Activated CD8-positive, alpha-beta T cell treated with anti-CD3 and anti-CD28 coated beads for 36 hours (primary cell): ENCODE measurements around the gene FAF2. TPM values are rescaled to one million over a fixed set of nuclear protein-coding genes. Genes with fewer than 3 reads are reported as not detected.
"Not testable (repeated sequence)": the region's sequence is repeated elsewhere in the genome, so short reads cannot be mapped to it uniquely, and the experiment has no call there.

Source experiments
- ATAC-seq: fragments of 200-7000 bp; cut with Tn5 transposase; one replicate; pipeline ENCODE4 v1.10.0; 2021; ENCODE audit warnings: mild to moderate bottlenecking, moderate library complexity
- CTCF ChIA-PET: fragments of 350-600 bp; sonication (Branson Sonifier 250); formaldehyde crosslinking; loops from one replicate; lab custom pipeline; 2021; ENCODE audit warnings: antibody characterized with exemption; lab: Charles Lee
- POLR2A ChIA-PET: fragments of 350-600 bp; sonication (Branson Sonifier 250); formaldehyde crosslinking; loops from one replicate; lab custom pipeline; 2021; ENCODE audit warnings: antibody characterized with exemption; lab: Charles Lee
- DNase-seq: peaks from one replicate; pipeline ENCODE4 v3.0.0-alpha.2; 2020
- H3K27ac Mint-ChIP-seq: one replicate; pipeline ENCODE4 v1.8.0; 2021; ENCODE audit warnings: mild to moderate bottlenecking, mixed read lengths
- H3K27me3 Mint-ChIP-seq: one replicate; pipeline ENCODE4 v1.8.0; 2021; ENCODE audit warnings: mixed read lengths
- H3K36me3 Mint-ChIP-seq: one replicate; pipeline ENCODE4 v1.8.0; 2021; ENCODE audit warnings: low read depth, mixed read lengths
- H3K4me1 Mint-ChIP-seq: one replicate; pipeline ENCODE4 v1.8.0; 2021; ENCODE audit warnings: low read depth, mixed read lengths
- H3K4me3 Mint-ChIP-seq: one replicate; pipeline ENCODE4 v1.8.0; 2021; ENCODE audit warnings: mild to moderate bottlenecking, moderate library complexity, mixed read lengths
- H3K9me3 Mint-ChIP-seq: one replicate; pipeline ENCODE4 v1.8.0; 2021; ENCODE audit warnings: mixed read lengths
- CTCF ChIP-seq: fragments of 200-600 bp; IDR thresholded peaks from one replicate; pipeline ENCODE4 v1.8.0; 2022; ENCODE audit warnings: antibody characterized with exemption, mild to moderate bottlenecking
- intact Hi-C: fragments of 100-400 bp; cut with micrococcal nuclease; formaldehyde crosslinking; loops from one replicate; pipeline ENCODE4 v1.10.0; 2022
- total RNA-seq, 2 experiments: library from RNA; stranded (reverse); gene quantifications; one replicate each; pipeline ENCODE4 v1.2.3, GENCODE V29; 2021

The FAF2 gene
- total RNA-seq, 2 experiments from 2014 or later = 32.6 to 33.0 TPM

- H3K4me1 Mint-ChIP-seq = peaks cover 5% of the 10 kb centered on the region
- no peaks in the 10 kb centered on the region for H3K9me3 Mint-ChIP-seq
- TF ChIP-seq CTCF = no peak
- no peaks in the 10 kb centered on the region for H3K27me3 Mint-ChIP-seq
- peaks cover 7% of the 10 kb centered on the region for H3K36me3 Mint-ChIP-seq
- DNase-seq = no peak
- intact Hi-C loops = no loop called here
- POLR2A ChIA-PET = interaction anchor here (1.2 to 2.0 kb wide), 2 partner anchors 9 kb away, joined by 4 to 6 read pairs; no protein-coding TSS in a partner anchor
- ATAC-seq = no peak
- CTCF ChIA-PET = interaction anchor here (1.6 kb wide), 1 partner anchor 10 kb away, joined by 8 read pairs; the partner anchor contains the start of gene CLTB
- H3K4me3 Mint-ChIP-seq = no peak overlapping the region
- no peak overlapping the region for H3K27ac Mint-ChIP-seq
These were observed 41.6 kb upstream of the FAF2 start for GRCh38 chr5:176406436-176407052.

- ChIA-PET CTCF (interaction anchor here (1.0 to 1.6 kb wide), 2 partner anchors 9 to 40 kb away, joined by 3 to 8 read pairs; partner anchors contain the start of gene CLTB), POLR2A (interaction anchor here (2.0 kb wide), 1 partner anchor 8 kb away, joined by 6 read pairs; no protein-coding TSS in a partner anchor)
- peaks cover 11% of the 10 kb centered on the region for H3K4me1 Mint-ChIP-seq
- H3K27ac Mint-ChIP-seq = no peak overlapping the region
- no peak for DNase-seq
- intact Hi-C loops = no loop called here
- ATAC-seq = no peak
- H3K9me3 Mint-ChIP-seq = no peaks in the 10 kb centered on the region
- peaks cover 7% of the 10 kb centered on the region for H3K36me3 Mint-ChIP-seq
- no peak for TF ChIP-seq CTCF
- no peak overlapping the region for H3K4me3 Mint-ChIP-seq
- no peaks in the 10 kb centered on the region for H3K27me3 Mint-ChIP-seq
These were observed 40.5 kb upstream of the FAF2 start for GRCh38 chr5:176407456-176408251.

- POLR2A ChIA-PET, H3K36me3 Mint-ChIP-seq: not testable (repeated sequence)
- CTCF ChIA-PET = interaction anchor here (1.0 to 1.6 kb wide), 2 partner anchors 9 to 39 kb away, joined by 3 to 8 read pairs; partner anchors contain the start of gene CLTB
These were observed 40.0 kb upstream of the FAF2 start for GRCh38 chr5:176408252-176408573.

GRCh38 chr5:176408590-176408989, 39.6 kb upstream of the FAF2 start:
- DNase-seq = no peak
- ChIA-PET POLR2A (no interaction called here), CTCF (no interaction called here)
- Mint-ChIP-seq H3K9me3 (no peaks in the 10 kb centered on the region), H3K4me3 (no peak overlapping the region), H3K4me1 (peaks cover 14% of the 10 kb centered on the region), H3K27ac (no peak overlapping the region), H3K27me3 (no peaks in the 10 kb centered on the region), H3K36me3 (peaks cover 7% of the 10 kb centered on the region)
- no peak for ATAC-seq
- TF ChIP-seq CTCF = no peak
- intact Hi-C loops = no loop called here

More at GRCh38 chr5:176408252-176408573, 40.0 kb upstream of the FAF2 start:
- ATAC-seq, H3K4me3 Mint-ChIP-seq, DNase-seq, H3K9me3 Mint-ChIP-seq, intact Hi-C loops, H3K27ac Mint-ChIP-seq, H3K27me3 Mint-ChIP-seq: not testable (repeated sequence)
- peaks cover 13% of the 10 kb centered on the region for H3K4me1 Mint-ChIP-seq

GRCh38 chr5:176409765-176410164, 38.4 kb upstream of the FAF2 start:
- Mint-ChIP-seq H3K4me1 (peaks cover 26% of the 10 kb centered on the region), H3K36me3 (peaks cover 7% of the 10 kb centered on the region), H3K27me3 (no peaks in the 10 kb centered on the region), H3K4me3 (no peak overlapping the region), H3K9me3 (no peaks in the 10 kb centered on the region), H3K27ac (peak overlapping the region; percentile 2)
- DNase-seq = no peak
- no peak for TF ChIP-seq CTCF
- intact Hi-C loops = no loop called here
- CTCF ChIA-PET = no interaction called here
- no peak for ATAC-seq
- POLR2A ChIA-PET = no interaction called here
